HCT116 (cell line): ENCODE data around the gene TMEM202. TPM values are rescaled to one million over a fixed set of nuclear protein-coding genes. Genes with fewer than 3 reads are reported as not detected.
"Not testable (repeated sequence)": the region's sequence is repeated elsewhere in the genome, so short reads cannot be mapped to it uniquely, and the experiment has no call there.

Source experiments
- ATAC-seq: fragments of 200-7000 bp; cut with Tn5 transposase; 2 replicates; pipeline ENCODE4 v1.9.1; 2020; ENCODE audit warnings: mild to moderate bottlenecking, moderate library complexity
- BruUV-seq: library from RNA; stranded (reverse); fragments of 400-500 nt; replicated peaks from 2 replicates; lab custom pipeline; 2021; lab: Mats Ljungman, UMichigan
- CTCF ChIA-PET: fragments of 300-600 bp; sonication (Branson Sonifier 250); formaldehyde crosslinking; loops from one replicate; lab custom pipeline; 2021; ENCODE audit warnings: antibody characterized with exemption; lab: Charles Lee
- POLR2A ChIA-PET: fragments of 300-600, 350-600 bp; sonication (Branson Sonifier 250); formaldehyde crosslinking; loops from one replicate; lab custom pipeline; 2021; ENCODE audit warnings: antibody characterized with exemption; lab: Charles Lee
- RAD21 ChIA-PET, 2 experiments: fragments of 300-600 bp; sonication (Branson Sonifier 250); formaldehyde crosslinking; loops; one replicate each; lab custom pipeline; 2023; ENCODE audit warnings: low total read pairs in 2 of 2; ENCODE audit not compliant: uncharacterized antibody in 2 of 2, unreplicated experiment in 2 of 2, low non-redundant PET in 1 of 2; lab: Charles Lee
- DNase-seq: peaks from one replicate; pipeline ENCODE4 v3.0.0-alpha.2; 2010; ENCODE audit warnings: low read depth, low spot score
- H2AFZ ChIP-seq: fragments of 200-600 bp; shearing (Covaris generic), sonication (generic); 2 replicates; pipeline ENCODE4 v1.6.1; 2017; ENCODE audit warnings: low read depth, mixed run types, mixed read lengths, antibody characterized with exemption, low read length; ENCODE audit not compliant: poor library complexity, severe bottlenecking
- H3K27ac ChIP-seq: 2 replicates; pipeline ENCODE4 v1.5.1; 2012; ENCODE audit warnings: low read depth, low read length
- H3K27me3 ChIP-seq: fragments of 200-600 bp; sonication (generic); 2 replicates; pipeline ENCODE4 v1.6.1; 2016; ENCODE audit warnings: mixed run types, low read length, mixed read lengths; ENCODE audit not compliant: insufficient read depth
- H3K36me3 ChIP-seq, 2 experiments: fragments of 200-500 bp in 1 of 2; fragments of 200-600 bp in 1 of 2; sonication (Bioruptor generic) in 1 of 2; sonication (generic) in 1 of 2; 2 replicates each; pipeline versions ENCODE4 v1.5.1 to v1.6.1; 2014 to 2016; ENCODE audit warnings: low read length in 2 of 2, inconsistent platforms in 1 of 2, mixed read lengths in 1 of 2, mixed run types in 1 of 2; ENCODE audit not compliant: insufficient read depth in 2 of 2, control insufficient read depth in 1 of 2
- H3K4me1 ChIP-seq, 2 experiments: fragments of 200-600 bp in 1 of 2; sonication (generic) in 1 of 2; 2 replicates each; pipeline versions ENCODE4 v1.5.1 to v1.6.1; 2012 to 2017; ENCODE audit warnings: low read length in 2 of 2, inconsistent platforms in 1 of 2, mild to moderate bottlenecking in 1 of 2, mixed read lengths in 1 of 2, mixed run types in 1 of 2, moderate library complexity in 1 of 2; ENCODE audit not compliant: insufficient read depth in 2 of 2, control insufficient read depth in 1 of 2
- H3K4me2 ChIP-seq: fragments of 200-600 bp; sonication (generic); 2 replicates; pipeline ENCODE4 v1.6.1; 2017; ENCODE audit warnings: mixed run types, low read length, mixed read lengths
- H3K4me3 ChIP-seq, 2 experiments: fragments of 200-600 bp in 1 of 2; sonication (generic) in 1 of 2; replicated peaks in 1 of 2; 2 replicates each; pipeline ENCODE4 v1.5.1; 2011 to 2016; ENCODE audit warnings: low read length in 2 of 2, control low read depth in 1 of 2, low read depth in 1 of 2, mild to moderate bottlenecking in 1 of 2, mixed read lengths in 1 of 2, mixed run types in 1 of 2
- H3K79me2 ChIP-seq: fragments of 200-600 bp; sonication (generic); 2 replicates; pipeline ENCODE4 v1.6.1; 2017; ENCODE audit warnings: mild to moderate bottlenecking, mixed run types, low read length, moderate library complexity, mixed read lengths; ENCODE audit not compliant: insufficient read depth
- H3K9ac ChIP-seq: fragments of 200-600 bp; sonication (generic); 2 replicates; pipeline ENCODE4 v1.6.1; 2016; ENCODE audit warnings: low read length, mixed read lengths
- H3K9me2 ChIP-seq: fragments of 200-600 bp; sonication (generic), shearing (Covaris generic); 2 replicates; pipeline ENCODE4 v1.6.1; 2017; ENCODE audit warnings: mixed run types, mild to moderate bottlenecking, moderate library complexity; ENCODE audit not compliant: insufficient read depth
- H3K9me3 ChIP-seq, 2 experiments: fragments of 200-500 bp in 1 of 2; fragments of 200-600 bp in 1 of 2; sonication (Bioruptor generic) in 1 of 2; sonication (generic) in 1 of 2; 2 replicates each; pipeline ENCODE4 v1.6.1; 2014 to 2017; ENCODE audit warnings: low read length in 2 of 2, mixed read lengths in 2 of 2, inconsistent platforms in 1 of 2, low read depth in 1 of 2, mild to moderate bottlenecking in 1 of 2, mixed run types in 1 of 2, moderate library complexity in 1 of 2; ENCODE audit not compliant: control insufficient read depth in 1 of 2, insufficient read depth in 1 of 2
- H4K20me1 ChIP-seq: fragments of 200-600 bp; sonication (generic), shearing (Covaris generic); 2 replicates; pipeline ENCODE4 v1.6.1; 2017; ENCODE audit warnings: mixed run types, mild to moderate bottlenecking, moderate library complexity; ENCODE audit not compliant: insufficient read depth
- CBX3 ChIP-seq: IDR thresholded peaks from 2 replicates; pipeline ENCODE4 v1.6.1; 2012; ENCODE audit warnings: low read depth
- CEBPB ChIP-seq: IDR thresholded peaks from 2 replicates; pipeline ENCODE4 v1.6.1; 2012; ENCODE audit warnings: low read depth
- FOSL1 ChIP-seq: IDR thresholded peaks from 2 replicates; pipeline ENCODE4 v1.6.1; 2012; ENCODE audit warnings: low read depth
- JUND ChIP-seq: IDR thresholded peaks from 2 replicates; pipeline ENCODE4 v1.6.1; 2012
- SP1 ChIP-seq: IDR thresholded peaks from 2 replicates; pipeline ENCODE4 v1.6.1; 2012; ENCODE audit warnings: low read depth
- SRF ChIP-seq: IDR thresholded peaks from 2 replicates; pipeline ENCODE4 v1.6.1; 2012; ENCODE audit warnings: low read depth
- ZFX ChIP-seq: fragments of 450-650 bp; IDR thresholded peaks from 2 replicates; pipeline ENCODE4 v1.6.1; 2017
- intact Hi-C: fragments of 100-400 bp; cut with micrococcal nuclease; formaldehyde crosslinking; loops from 2 replicates; pipeline ENCODE4 v1.10.0; 2022
- total RNA-seq: library from RNA; stranded (reverse); gene quantifications from one replicate; pipeline ENCODE4 v1.2.1, GENCODE V29; 2021; ENCODE audit not compliant: unreplicated experiment
- TF ChIP-seq, protein P1 (sequence below): IDR thresholded peaks from 2 replicates; pipeline ENCODE4 v1.6.1; 2012

TMEM202 gene
- total RNA-seq, 1 experiment from 2014 or later = not detected

DNA sequence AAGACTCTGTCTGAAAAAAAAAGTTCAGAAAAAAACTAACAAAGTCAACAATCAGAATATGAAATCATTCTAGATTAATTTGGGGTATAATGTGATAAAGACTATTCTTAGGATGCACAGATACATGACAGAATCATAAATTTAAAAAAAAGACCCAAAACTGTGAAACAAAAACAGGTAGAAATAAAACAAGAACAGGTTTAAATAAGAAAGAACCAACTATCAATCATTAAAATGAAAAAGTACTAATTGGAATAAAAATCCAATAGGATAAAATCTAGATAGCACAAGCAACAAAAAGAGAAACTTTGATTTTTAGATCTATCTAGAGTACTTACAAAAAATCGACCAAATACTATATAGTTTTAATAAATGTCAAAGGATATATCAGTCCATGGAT, 13.4 kb downstream of the TMEM202 start:
- Histone ChIP-seq H4K20me1 (no peaks in the 10 kb centered on the region), H3K27ac (no peak overlapping the region), H3K4me1 (no peaks in the 10 kb centered on the region), H3K9me3 (no peaks in the 10 kb centered on the region), H3K9me2 (no peaks in the 10 kb centered on the region), H2AFZ (no peak overlapping the region), H3K4me3 (no peak overlapping the region), H3K36me3 (no peaks in the 10 kb centered on the region), H3K4me2 (no peak overlapping the region), H3K79me2 (no peaks in the 10 kb centered on the region), H3K27me3 (peaks cover 24% of the 10 kb centered on the region; the same call in 1 of the 2 replicates), H3K9ac (no peak overlapping the region)
- POLR2A ChIA-PET = no interaction called here
- intact Hi-C loops = no loop called here
- TF ChIP-seq, protein P1, sequence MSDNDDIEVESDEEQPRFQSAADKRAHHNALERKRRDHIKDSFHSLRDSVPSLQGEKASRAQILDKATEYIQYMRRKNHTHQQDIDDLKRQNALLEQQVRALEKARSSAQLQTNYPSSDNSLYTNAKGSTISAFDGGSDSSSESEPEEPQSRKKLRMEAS = no peak
- no peak for TF ChIP-seq CBX3
- no peak for TF ChIP-seq FOSL1
- no peak for TF ChIP-seq SRF
- no peak for TF ChIP-seq CEBPB
- TF ChIP-seq JUND = no peak
- no peak for TF ChIP-seq ZFX
- TF ChIP-seq SP1 = no peak
- no peak for ATAC-seq
- CTCF ChIA-PET = no interaction called here
- RAD21 ChIA-PET = no interaction called here
- no TSS peak for BruUV-seq
- DNase-seq = no peak

DNA sequence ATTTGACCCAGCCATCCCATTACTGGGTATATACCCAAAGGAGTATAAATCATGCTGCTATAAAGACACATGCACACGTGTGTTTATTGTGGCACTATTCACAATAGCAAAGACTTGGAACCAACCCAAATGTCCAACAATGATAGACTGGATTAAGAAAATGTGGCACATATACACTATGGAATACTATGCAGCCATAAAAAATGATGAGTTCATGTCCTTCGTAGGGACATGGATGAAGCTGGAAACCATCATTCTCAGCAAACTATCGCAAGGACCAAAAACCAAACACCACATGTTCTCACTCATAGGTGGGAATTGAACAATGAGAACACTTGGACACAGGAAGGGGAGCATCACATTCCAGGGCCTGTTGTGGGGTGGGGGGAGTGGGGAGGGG, 15.2 kb downstream of the TMEM202 start:
- H3K4me1 ChIP-seq, ATAC-seq, H4K20me1 ChIP-seq, H3K79me2 ChIP-seq, H3K4me3 ChIP-seq, intact Hi-C loops, DNase-seq, H3K9me2 ChIP-seq, H3K9me3 ChIP-seq, H3K9ac ChIP-seq, POLR2A ChIA-PET, CTCF ChIA-PET, BruUV-seq, H3K4me2 ChIP-seq, H3K36me3 ChIP-seq, H3K27ac ChIP-seq, RAD21 ChIA-PET, H2AFZ ChIP-seq: not testable (repeated sequence)
- H3K27me3 ChIP-seq = peaks cover 10% of the 10 kb centered on the region; the same call in 1 of the 2 replicates
